Measurements from ENCODE around the gene EPHA7.

GRCh38 chr6:93337014-93337413 lies 82.3 kb downstream of the EPHA7 start:
- TF ChIP-seq, protein P1, sequence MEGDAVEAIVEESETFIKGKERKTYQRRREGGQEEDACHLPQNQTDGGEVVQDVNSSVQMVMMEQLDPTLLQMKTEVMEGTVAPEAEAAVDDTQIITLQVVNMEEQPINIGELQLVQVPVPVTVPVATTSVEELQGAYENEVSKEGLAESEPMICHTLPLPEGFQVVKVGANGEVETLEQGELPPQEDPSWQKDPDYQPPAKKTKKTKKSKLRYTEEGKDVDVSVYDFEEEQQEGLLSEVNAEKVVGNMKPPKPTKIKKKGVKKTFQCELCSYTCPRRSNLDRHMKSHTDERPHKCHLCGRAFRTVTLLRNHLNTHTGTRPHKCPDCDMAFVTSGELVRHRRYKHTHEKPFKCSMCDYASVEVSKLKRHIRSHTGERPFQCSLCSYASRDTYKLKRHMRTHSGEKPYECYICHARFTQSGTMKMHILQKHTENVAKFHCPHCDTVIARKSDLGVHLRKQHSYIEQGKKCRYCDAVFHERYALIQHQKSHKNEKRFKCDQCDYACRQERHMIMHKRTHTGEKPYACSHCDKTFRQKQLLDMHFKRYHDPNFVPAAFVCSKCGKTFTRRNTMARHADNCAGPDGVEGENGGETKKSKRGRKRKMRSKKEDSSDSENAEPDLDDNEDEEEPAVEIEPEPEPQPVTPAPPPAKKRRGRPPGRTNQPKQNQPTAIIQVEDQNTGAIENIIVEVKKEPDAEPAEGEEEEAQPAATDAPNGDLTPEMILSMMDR (optimal IDR thresholded peaks at IDR 0.05 in 1 of 3, IDR thresholded peaks at IDR 0.05 in 1 of 3, conservative IDR thresholded peaks at IDR 0.05 in 1 of 3; ENCODE audit: extremely low read depth in 1 of 3, insufficient read depth in 2 of 3, low read length in 3 of 3) = no peak
- TF ChIP-seq EZH2 (IDR thresholded peaks at IDR 0.05; ENCODE audit: low read length) = no peak

Data from keratinocyte (primary cell).